Fibroblast of skin of scalp (primary cell): ENCODE measurements around the gene SIAH2. TPM values are rescaled to one million over a fixed set of nuclear protein-coding genes. Genes with fewer than 3 reads are reported as not detected.
"Not testable (repeated sequence)": the region's sequence is repeated elsewhere in the genome, so short reads cannot be mapped to it uniquely, and the experiment has no call there.

ENCODE experiments used
- DNase-seq: peaks from one replicate; pipeline ENCODE4 v3.0.0-alpha.2; 2013
- polyA plus RNA-seq, 2 experiments: library from polyadenylated mRNA; unstranded; fragments of 120-200 nt; gene quantifications; one replicate each; pipeline ENCODE4 v1.2.1, GENCODE V29; 2013; ENCODE audit not compliant: insufficient read length in 2 of 2

Gene SIAH2, protein sequence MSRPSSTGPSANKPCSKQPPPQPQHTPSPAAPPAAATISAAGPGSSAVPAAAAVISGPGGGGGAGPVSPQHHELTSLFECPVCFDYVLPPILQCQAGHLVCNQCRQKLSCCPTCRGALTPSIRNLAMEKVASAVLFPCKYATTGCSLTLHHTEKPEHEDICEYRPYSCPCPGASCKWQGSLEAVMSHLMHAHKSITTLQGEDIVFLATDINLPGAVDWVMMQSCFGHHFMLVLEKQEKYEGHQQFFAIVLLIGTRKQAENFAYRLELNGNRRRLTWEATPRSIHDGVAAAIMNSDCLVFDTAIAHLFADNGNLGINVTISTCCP
- polyA plus RNA-seq (2013, experiment 1 of 2; ENCODE audit: insufficient read length): 43.0 TPM
- 40.3 TPM for polyA plus RNA-seq (2013, experiment 2 of 2; ENCODE audit: insufficient read length)

DNA sequence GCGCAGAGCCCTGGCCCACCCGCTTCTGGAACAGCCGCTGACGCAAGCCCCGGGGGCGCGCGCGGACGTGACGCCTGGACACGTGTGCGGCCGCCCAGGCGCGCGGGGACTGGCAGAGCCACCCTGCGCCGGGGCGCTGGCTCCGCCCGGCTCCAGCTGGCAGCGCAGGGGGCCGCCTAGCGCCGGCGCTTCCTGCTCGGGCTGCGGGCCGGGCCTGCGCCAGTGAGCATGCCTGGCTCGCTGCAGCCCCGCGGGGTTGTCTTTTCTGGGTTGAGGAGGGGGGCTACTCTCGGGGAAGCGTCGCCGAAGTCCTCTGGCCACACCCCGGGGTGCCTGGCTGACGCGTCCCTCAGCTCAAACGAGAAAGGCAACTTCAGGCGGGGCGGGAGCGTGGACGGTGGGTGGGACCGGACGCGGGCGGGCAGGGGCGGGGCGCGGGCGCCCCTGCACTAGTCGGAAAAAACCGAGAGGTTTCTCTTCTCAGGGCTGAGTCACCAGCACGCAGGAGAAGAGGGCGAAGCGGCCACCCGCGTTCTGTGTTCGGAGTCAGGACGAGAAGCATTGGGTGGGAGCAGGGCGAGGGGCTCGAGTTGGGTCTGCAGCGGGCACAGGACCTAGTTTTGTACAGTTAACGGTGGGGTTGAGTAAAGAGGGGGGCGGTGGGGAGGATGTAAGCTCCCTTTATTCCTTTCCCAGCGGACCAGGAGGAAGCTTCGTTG is at the start of gene SIAH2:
Gene SIAH2, minus strand, starts transcription at position 48 of the 719 bp plus-strand sequence. CDS start 320 bp downstream, outside the sequence.
- DNase-seq: peak; percentile 98

DNA sequence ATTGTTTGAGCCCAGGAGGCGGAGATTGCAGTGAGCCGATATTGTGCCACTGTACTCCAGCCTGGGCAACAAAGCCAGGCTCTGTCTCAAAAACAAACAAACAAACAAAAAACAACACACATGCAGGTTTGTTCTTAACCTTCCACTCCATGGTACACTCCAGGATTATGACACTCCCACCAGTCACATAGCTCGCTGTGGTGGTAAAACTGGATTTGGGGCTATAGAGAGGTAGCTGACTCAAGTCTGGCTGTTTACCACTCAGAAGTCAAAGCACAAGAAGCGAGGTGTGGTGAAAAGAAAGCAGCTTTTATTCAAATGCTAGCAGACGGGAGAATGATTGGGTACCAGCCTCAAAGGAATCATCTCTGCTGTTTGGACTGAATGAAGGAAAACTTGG is 49.0 kb upstream of the SIAH2 start:
- DNase-seq: no peak

DNA sequence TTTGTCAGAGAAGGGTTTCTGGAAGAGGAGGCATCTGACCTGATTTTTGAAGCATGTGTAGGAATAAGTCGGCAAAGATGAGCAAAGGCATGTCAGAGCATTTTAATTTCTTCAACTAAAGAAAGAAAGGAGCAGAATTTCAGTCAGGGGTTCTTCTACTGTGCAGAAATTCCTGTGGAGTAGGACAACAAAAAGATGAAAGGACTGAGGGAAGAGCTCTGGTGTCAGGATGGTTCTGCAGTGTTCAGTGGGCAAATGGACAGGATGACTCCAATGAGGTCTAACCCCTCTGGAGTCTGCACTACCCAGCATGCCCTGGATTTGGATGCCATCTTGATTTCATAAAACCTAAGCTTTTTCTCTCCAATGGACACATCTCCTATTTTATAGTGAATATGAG is 47.7 kb upstream of the SIAH2 start:
- DNase-seq: no peak

DNA sequence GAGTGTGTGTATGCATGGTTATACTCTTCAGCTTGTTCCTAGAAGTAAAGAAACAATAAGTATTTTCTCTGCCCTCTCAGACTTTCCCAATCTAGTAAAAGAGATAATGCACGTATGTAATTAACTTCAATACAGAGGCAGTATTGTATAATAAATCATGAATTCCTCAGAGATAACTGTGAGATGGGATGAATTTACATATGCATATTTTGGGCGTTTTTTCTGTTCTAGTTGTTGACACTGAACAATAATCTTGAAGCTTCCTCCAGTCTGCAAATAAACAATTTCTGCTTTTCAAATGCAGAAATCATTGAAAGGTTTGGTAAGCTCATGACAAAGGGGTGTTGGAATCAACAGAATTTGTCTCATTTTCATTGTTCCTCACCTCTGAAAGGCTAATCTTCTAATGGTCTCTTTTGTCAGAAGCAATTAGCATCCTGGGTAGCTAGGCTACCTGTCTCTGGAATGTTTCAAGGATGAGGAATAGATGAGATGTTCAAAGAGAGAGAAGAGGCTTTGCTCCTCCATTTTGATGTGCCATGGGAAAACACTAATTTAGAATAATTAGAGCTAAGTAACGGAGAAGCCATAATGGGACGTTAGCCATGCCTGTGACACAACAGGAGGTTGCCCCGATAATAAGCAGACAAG is 43.3 kb upstream of the SIAH2 start:
- DNase-seq: no peak

DNA sequence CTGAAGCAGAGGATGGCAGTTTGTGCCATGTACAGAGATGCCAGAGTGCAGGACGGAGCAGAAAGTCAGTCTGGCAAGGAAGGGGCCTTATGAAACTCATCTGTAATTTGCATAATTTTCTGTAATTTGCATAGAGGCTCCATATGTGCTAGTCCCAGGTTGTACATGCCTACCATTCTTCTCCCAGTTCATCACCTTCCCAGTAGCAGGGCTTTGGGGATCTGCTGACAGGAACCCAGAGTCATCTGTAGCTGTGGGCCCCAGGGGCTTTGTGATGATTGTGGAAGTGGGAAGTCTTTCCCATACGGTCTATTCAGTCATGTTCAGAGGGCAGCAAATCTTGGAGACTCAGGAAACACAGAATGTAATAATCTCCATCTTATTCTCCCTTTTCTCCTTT is 42.4 kb upstream of the SIAH2 start:
- DNase-seq: no peak

DNA sequence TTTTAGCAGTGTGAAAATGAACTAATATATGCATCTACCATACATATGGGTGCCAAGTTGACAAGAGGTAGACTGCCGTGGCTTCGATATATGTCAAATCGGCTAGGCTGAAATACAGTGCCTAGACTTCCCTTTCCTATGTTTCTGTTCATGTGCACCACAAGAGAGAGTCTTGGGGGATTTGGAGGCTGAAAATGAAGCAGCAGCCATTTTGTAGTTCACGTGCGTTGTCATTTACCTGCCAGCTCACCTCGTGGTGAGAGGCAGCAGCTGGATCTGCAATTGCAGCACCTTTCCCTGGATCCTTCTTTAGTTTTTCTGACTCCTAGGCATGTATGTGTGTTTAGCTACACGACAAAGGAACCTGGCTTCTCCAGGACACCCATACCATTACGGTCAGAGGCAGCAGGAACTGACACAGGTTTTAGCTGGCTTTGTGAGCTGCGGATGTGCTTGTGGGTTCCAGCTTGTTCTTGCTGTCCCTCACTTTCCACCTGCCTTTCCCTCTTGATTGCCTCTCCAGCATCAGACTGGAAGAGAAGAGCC is 40.5 kb upstream of the SIAH2 start:
- DNase-seq: no peak

DNA sequence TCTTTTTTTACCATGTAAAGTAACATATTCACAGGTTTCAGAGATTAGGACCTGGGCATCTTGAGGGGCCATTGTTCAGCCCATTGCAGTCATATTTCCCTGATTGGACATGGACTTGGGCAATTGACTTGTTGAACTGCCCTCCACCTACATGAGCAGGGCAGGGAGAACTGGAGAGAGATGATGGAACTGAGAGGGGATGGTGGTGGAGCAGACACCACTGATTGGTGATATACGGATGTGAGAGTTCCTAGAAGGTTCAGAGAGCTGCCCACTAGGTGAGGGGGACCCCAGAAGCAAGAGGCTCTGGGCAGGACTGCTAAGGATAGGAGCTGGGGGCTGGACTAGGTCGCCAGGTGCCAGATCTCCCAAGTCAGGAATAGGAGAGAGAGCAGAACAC is 37.8 kb upstream of the SIAH2 start:
- no peak for DNase-seq

DNA sequence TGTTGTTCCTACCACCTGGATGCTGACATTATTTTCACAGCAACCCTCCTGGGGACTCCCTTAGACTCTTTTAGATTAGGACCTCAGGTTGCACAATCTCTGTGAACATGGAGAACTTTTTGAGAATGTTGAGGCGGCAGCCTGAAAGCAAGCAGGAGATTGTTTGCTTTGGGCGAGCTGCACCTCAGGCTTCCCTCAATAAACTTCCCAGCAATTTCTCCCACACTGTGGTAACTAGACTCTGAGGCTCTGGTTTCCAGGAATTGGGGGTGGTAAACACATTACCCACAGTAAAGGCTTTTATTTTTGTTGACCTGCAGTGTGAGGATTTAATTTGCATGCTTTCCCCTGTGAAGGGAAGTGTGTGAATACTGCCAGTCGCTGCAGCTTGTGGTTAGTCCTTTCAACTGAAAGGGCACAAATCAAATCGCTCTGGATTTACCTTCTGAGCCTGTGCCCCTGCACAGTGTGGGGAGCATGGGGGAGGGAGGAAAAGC is 35.2 kb upstream of the SIAH2 start:
- DNase-seq: no peak

DNA sequence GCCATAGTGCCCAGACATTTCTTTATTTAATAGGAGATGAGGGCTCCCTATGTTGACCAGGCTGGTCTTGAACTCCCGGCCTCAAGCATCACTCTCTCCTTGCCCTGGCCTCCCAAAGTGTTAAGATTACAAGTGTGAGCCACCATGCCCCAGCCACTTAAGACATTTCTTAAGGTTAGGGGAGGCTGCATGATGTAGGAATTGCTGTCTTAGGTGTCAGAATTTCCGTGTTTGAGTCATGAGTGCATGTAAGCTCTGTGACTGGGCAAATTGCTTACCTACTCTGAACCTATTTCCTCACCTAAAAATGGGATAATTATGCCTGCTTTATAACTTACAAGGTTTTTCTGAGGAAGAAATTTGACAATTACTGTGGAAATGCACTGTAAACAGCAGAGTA is 34.2 kb upstream of the SIAH2 start:
- no peak for DNase-seq

DNA sequence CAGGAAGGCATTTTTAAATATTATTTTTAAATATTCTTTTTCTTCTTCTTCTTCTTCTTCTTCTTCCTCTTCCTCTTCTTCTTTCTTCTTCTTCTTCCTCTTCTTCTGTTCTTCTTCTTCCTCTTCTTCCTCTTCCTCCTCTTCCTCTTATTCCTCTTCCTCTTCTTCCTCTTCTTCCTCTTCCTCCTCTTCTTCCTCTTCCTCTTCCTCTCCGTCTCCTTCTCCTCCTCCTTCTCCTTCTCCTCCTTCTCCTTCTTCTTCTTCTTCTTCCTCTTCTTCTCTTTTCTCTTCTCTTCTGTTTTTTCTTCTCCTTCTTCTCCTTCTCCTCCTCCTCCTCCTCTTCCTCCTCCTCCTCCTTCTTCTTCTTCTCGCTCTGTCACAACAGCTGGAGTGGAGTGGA is 33.6 kb upstream of the SIAH2 start:
- DNase-seq: not testable (repeated sequence)

DNA sequence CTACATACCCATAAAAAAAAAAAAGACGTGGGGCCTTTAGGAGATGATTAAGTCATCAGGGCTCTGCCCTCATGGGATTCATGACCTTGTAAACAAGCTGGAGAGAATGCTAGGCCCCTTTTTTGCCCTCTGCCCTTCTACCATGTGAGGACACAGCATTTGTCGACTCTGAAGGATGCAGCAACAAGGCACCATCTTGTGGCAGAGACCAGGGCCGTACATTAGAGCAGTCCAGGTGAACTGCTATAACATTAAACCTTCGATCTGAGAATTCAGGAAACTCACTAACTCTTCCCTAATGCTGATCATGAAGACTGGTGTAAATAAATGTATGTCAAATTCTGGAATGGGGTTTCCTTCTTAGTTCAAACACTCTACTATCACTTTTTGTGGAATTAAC is 30.7 kb upstream of the SIAH2 start:
- DNase-seq: no peak

DNA sequence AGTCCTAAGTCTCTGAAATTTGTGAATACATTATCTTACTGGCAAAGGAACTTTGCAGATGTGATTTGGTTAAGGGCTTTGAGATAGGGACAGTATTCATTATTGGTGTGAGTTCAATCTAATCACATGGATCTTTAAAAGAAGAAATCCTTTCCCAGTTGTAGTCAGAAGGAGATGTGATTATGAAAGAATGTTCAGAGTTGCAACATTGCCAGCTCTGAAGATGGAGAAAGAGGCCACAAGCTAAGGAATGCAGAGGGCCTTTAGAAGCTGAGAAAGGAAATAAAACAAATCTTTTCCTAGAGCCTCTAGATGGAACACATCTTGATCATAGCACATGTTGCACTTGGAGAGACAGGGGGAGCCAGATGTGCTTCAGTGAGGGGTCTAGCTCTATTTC is 27.7 kb upstream of the SIAH2 start:
- DNase-seq: peak; percentile 19

DNA sequence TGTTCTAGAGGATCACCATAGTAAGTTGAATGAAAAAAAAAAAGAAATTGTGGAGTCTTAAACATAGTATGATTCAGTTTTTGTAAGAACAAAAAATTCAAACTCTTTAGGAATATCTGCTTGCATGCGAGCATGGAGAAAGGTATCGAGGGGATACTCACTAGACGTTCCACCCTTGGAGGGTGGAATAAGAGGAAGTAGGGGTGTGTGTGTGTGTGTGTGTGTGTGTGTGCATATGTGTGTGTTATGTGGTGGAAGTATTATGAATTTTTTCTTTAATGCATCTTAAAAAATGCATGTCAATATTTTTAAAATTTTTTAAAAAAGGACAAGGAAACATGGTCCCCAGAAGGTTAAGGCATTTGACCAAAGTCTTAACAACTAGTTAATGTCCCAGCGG is 26.5 kb upstream of the SIAH2 start:
- DNase-seq: no peak

DNA sequence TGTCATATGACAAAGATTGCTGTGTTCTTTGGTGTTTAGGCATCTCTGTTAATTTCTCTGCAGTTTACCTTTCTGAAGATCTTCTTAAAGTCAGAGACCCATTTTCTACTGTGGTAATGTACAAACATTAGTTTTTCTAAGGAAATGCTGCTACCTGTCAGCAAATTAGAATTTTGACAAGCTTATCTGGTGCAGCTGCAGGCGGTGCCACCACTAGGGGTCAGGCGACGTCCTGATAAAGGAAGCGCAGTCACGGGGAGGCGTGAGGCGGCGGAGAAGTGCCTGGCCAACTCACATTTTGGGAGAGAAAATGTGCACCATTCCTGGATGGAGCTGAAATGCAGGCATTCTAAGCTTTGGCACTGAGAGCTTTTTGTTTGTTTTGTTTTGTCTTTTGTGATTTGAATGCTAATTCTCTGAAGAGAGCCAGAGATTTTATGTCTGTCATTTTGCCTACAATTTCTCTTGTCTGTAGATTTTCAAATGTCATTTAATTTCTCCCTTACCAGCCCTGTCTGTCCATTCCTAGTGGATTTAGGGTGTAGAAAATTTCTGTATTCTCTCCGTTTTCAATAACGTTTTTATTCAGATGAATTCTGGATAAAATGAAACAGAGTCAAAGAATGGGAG is 24.9 kb upstream of the SIAH2 start:
- peak; percentile 65 for DNase-seq

DNA sequence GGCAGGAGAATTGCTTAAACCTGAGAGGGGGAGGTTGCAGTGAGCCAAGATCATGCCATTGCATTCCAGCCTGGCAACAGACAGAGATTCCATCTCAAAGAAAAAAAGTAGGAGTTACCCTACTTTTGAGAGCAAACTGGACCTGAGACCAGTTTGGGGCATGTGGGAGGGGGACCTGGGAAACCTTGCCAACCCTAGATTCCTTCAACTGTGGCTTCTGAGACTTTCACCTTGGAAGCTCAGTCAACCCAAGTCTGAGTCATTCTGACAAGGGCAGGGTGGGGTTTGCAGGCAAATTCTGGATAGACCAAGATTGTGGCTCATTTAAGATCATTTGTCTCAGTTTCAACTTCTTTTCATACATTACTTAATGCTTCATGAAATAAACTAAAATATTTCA is 23.8 kb upstream of the SIAH2 start:
- no peak for DNase-seq

DNA sequence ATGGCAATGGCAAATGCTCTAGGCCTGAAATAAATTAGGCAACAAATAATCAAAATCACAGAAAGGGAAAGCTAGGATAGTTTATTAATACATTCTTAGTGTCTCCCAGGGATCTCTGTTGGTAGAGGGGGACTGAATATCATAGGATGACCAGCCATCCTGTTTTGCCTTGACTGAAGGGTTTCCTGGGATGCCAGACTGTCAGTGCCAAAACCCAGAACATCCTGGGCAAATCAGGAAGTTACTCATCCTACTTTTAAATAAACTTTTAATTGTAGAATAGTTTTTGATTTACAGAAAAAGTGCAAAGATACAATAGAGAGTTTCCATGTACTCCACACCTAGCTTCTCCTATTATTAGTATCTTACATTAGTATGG is 21.8 kb upstream of the SIAH2 start:
- no peak for DNase-seq

DNA sequence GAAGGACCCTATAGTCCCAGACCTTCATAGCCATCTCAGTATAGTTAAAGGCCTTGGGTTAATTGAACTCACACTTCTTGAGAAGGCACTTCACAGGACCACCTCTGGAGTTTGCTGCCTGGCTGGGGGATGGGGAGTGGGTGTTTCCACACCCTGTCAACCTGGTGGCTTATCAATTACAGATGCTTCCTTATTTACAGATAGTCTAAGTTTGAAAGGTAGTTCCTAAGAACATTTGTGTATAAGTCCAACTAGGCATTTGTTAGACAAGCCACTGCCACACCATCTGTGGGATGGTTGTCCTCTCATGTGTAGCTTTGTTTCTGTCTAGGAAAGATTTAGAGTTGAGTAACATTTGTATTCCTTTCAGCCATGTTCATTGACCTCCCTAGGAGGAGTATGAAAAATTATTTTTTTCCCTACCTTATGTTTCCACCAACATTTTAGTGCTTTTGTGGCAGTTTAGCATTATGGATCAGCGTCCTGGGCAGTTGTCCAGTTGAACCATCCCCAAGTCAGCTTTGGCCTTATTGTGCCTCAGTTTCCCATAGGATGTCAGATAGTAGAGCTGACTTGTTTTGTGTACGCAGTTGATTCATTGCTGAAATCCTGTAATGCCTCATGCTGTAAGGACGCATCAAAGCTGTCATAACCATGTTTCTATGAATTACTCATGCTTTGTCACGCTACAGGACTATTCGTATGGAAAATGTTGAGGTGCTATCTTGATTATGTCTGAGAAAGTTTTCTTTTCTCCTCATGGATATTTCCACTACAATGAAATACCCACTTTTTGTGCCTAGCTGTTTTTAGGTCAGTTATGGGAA is 21.2 kb upstream of the SIAH2 start:
- peak; percentile 19 for DNase-seq

DNA sequence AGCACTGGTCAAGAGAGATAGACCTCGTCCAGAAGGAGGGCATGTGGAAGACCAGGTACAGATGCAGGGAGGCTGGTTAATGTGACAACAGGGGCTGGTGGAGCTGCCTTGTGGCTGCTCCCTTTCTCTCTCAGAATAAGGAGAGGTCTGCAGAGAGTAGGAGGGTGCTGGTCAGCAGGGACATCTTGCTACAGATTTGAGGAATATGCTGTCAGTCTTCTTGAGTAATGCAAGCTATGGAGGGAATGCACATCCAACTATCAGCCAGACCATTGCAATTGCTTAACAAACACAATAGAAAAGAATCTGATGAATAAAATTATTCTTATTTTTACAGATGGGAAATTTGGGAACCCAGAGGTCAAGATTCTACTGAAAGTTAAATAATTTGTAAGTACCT is 20.3 kb upstream of the SIAH2 start:
- DNase-seq: peak; percentile 16

DNA sequence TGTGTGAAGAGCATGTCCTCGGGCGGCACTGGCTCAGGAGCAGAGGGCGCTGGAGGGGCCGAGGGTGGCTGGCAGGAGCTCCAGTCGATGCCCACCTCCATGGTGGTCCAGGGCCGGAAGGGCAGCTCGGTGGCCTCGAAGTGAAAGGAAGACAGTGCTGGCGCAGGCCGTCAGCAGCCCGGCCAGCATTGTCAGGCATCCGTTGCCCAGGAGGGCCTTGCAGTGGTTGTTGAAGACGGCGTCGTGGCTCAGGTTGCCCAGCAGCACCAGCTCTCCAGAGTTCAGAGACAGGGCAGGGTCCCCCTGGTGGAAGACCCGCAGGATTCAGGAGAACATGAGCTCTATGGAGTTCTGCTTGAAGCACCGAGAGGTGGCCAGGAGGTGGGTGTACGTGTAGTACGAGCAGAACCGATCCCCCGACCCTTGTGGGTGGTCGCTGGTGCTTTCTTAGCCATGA is 16.5 kb upstream of the SIAH2 start:
- DNase-seq: no peak

DNA sequence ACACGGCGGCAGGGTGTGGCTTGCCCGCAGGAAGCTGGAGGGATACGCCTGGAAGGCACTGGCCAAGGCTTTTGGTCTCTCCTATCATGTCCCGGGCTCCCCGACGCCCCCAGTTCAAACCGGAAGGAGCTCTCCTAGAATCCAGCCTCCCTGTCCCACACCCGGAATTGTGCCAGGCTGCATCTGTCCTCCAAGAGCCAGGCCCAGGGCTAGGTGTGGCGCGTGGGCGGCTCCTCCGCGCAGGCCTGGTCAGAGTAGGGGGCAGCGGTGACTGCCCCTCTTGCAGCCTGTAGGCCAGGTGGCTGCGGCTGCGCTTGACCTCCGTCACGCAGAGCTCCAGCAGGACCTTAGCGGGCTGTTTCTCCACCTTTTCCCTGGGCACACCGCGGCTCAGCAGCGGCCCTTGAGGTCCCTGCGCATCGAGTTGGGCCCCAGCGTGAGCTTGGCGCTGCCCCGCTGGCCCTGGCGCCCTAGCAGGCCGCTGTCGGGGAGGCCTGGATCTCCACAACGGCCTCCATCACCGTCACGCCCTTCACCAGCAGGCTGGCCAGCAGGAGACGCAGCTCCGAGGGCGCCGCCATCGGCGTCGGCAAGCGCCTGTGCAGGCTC is 15.9 kb upstream of the SIAH2 start:
- DNase-seq: no peak

DNA sequence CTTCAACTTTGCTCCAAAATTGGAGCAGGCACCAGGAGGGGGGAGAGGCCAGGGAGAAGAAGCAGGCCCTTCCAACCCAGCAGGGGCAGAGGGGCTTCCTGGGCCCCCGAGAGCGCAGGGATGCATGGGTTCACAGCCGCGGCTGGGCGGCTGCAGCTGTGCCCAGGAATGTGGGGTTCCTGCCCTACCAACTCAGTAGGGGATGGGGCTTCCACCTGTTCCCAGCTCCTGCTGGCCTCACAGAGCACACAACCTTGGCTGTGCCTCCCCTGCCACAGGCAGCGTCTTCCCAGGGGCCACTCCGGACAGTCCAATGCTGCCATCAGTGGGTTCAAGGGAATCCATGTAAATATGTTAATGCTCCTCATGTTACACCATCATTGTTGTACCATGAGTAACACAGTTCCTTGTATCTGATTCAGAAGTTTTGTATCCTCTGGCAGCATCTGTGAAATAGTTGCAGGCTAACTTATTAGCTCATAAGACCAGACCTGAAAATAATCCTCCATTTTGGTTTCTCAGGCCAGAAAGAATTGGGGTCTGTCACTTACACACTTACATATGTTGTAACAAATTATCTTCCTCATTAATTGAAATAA is 12.1 kb upstream of the SIAH2 start:
- DNase-seq: peak; percentile 66
